ENCODE results near the gene HMSD.

HMSD gene

DNA sequence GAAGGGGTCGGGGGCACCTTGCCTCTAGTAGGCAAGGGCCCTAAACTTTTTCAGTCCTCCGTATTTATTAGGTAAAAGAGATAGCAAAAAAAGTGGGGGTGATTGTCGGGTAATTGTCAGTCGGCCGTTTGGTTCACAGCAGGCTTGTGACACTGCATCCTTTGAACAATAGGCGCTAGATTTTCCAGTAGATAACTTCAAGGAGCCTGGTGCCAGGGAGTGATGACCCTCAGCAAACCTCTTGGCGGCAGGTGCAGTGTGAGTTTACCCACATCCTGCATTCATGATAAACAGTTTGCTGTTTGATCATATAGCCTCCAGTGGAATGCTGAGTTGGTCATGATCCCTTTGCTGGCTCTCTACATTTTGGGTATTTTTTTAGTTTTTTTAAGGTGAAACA, 43.6 kb downstream of the HMSD start:
- DNase-seq (ENCODE audit: low read depth in 2 of 2) = no peak

DNA sequence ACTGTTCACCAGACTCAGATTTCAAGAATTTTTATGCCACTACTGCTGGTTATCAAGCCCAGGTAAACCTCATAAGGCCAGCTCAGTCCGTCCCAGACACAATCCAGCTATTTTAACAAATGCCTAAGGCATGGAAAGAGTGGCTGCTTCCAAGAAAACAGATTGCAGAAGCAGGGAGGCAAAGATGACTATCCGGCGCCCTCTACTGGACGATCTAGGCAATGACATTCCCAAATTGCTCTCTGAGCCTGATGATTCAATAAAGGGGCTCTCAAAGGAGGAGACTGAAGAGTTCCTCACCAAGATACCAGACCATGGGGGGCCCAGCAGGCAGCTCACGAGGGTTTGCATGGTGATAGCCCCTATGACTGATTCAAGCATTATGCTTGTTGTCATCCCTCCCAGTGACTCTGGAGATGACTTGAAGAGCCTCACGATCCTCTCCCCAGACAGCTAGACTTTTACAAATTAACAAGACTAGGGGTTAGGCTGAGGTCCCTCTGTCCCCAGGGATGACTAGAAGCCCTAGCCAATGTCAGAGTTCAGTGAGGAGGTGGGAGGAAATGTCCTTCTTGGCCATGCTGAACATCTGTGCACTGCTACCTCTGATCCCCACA, 45.8 kb downstream of the HMSD start:
- DNase-seq (ENCODE audit: low read depth in 2 of 2) = no peak

- no peak for DNase-seq (ENCODE audit: low read depth in 2 of 2)
These were observed 47.9 kb downstream of the HMSD start for GRCh38 chr18:63997041-63997440.

DNA sequence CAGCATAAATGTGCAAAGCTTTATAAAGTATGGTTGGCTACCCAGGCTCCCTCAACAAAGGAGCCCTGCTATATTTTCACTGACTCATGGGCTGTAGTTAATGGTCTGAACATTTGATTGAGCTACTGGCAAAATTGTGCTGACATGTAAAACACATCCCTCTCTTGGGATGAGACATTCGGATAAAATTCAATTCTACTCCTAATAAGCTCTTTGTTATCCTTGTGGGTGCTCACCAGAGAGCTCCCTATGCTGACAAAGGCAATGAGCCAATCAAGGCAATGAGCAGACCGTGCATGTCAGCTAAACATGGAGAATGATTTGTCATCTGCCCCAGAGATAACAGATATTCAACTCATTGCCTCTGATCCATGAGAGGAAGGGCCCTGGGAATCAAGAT, 48.5 kb downstream of the HMSD start:
- DNase-seq (ENCODE audit: low read depth in 2 of 2) = no peak

- no peak for DNase-seq (ENCODE audit: low read depth in 2 of 2)
These were observed 50.8 kb downstream of the HMSD start for GRCh38 chr18:63999871-64000270.

DNA sequence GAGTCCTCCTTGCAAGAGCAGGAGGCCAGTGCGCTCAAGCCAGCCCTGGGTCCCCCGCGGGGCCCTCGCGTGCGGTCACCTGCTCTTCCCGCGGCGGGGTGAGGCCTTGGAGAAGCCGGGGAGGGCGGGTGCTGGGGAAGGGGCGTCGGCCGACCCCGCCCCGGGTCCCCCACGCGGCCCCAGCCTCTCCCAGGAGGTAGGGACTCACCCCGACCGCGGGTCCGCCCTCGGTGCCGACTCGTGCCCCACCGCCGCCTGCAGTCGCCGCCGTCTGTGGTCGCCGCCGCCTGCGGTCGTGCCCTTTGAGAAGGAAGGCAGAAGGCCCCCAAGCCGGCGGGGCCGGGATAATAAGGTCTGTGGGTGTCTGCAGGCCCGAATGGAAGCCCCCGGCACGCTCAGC, 53.5 kb downstream of the HMSD start:
- DNase-seq (ENCODE audit: low read depth in 2 of 2) = no peak

- DNase-seq (ENCODE audit: low read depth in 2 of 2) = no peak
These were observed 60.2 kb downstream of the HMSD start for GRCh38 chr18:64009305-64009704.

All from stimulated activated CD8-positive, alpha-beta memory T cell treated with anti-CD3 and anti-CD28 coated beads, Interleukin-7, amount 100 ng/mL, for 1 hour (primary cell).